Activated CD4-positive, alpha-beta T cell treated with anti-CD3 and anti-CD28 coated beads, Interleukin-10, Interleukin-2, amounts not matched to agents 100 ng/mL and 50 ng/mL, durations not matched to agents 16 hours and 8 hours (primary cell): ENCODE measurements around the gene SMIM24.

Experiments
- DNase-seq: peaks from one replicate; pipeline ENCODE4 v3.0.0-alpha.2; 2020

The SMIM24 gene

DNA sequence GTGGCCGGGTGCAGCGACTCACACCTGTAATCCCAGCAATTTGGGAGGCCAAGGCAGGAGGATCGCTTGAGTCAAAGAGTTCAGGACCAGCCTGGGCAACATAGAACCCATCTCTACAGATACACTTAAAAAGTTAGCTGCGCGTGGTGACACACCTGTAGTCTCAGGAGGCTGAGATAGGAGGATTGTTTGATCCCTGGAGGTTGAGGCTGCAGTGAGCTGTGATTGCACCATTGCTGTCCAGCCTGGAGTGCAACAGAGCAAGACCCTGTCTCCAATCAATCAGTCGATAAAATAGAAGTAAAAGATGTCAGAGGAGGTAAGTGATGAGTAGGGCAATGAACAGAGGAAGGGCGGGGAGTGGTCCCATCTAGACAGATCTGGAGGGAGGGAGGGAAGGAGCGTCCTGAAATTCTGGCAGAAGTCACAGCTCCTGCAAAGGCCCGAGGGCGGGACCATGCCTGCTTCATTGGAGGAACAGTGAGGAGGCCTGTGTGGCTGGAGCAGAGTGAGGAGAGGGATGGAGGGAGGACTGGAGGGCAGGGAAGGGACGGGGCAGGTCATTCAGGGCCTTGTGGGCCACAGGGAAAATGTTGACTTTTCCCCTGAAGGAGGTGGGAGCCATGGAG is 9.7 kb downstream of the SMIM24 start:
- no peak for DNase-seq

DNA sequence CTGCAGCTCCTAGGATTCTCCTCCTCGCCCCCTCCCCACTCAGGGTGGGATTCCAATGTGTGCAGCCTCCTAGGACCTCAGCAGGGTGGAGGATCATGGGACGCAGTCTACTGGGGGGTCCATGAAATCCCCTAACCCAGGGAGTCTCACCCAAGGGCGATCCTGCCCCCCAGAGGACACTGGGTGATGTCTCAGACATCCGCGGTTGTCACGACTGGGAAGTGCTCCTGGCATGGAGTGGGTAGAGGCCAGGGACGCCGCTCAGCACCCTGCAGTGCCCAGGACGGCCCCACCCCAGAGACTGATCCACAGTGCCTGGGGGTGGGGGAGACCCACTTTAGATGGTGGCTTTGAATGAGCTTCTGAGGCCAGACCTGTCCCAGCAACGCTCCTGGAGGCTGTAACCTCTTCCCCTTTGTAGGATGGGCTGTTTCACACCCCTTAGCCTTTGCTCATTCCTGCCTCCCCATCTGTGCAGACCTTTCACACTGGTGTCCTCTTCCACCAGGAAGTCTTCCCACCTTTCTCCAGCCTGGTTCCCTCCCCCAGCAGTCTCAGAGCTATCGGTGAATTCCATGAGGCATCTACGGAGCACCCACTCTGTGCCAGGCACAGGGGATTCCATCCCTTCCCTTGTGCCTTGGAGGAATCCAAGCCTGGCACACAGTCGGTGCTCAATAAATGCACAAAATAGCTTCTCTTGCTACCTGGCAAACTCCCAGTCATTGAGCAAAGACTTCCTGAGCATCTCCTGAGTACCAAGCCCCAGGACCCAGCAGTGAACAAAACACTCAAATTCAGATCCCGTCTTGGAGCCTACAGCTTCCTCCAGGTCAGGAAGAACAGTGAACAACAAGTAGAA is 10.5 kb downstream of the SMIM24 start:
- no peak for DNase-seq

DNA sequence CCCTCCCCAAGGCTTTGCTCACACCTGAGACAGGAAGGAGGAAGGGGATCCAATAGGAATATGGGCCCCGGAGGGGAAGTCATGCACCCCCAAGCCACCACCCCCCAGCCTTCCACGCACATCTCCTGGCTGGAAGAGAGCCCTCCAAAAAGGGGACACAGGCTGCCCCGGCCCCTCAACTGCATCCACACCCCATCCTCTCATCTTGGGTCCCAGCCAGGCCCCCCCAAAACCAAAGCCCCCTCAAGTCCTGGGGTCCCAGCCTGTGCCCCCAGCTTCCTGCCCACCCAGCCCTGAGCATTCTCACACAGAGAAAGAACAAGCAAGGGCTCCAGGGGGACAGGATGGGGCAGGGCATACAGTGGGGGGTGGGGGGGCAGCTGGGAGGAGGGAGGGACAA is 12.1 kb downstream of the SMIM24 start:
- no peak for DNase-seq

DNA sequence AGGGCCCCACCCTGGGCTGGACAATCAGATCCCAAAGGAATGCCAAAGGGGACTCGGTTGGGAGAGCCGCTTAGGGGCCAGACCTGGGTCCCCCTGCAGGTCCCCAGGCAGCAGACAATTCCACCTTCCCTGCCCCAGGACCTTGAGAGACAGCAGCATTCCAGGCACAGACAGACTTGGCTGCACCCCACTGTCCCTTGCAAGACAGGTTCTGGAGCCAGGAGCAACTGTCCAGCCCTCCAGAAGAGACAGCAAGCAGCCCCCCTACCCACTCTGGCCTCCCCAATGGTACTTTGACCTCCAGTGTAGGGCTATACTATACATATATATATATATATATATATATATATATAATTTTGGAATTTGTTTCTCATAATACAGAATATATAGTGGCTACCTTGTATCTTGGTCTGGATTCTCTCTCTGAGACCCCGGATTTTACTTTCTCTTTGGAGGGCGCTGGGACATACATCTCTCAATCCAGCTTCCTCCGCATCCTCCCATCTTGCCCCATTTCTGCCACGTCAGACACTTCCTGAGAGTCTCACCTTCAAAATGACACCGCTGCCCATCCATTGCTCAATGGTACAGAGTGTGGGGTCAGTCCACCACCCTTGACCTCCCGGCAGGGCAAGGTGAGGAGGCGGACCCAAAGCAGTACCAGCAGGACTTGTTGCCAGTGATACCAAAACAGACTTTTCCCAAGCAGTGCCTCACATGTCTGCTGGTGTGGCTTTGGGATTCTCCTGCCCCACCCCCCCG is 12.7 kb downstream of the SMIM24 start:
- no peak for DNase-seq

DNA sequence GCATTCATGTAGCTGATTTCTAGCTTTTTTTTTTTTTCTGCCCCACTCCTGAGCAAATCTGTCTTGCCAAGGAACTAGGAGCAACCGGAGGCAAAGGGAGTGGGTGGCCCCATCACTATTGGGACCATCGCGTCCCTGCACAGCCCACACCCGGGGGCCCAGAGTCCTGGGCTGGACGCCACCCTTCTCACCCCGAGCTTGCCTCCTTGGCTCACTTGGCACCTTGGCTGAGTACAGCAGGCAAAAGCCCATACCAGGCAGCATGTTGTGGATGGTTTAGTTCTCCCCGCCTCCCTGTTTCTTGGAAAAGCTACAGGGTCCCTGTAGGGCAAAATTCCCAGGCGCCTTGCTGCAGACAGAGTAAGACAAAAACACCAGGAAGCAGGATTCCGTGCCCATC is 13.7 kb downstream of the SMIM24 start:
- DNase-seq = no peak

DNA sequence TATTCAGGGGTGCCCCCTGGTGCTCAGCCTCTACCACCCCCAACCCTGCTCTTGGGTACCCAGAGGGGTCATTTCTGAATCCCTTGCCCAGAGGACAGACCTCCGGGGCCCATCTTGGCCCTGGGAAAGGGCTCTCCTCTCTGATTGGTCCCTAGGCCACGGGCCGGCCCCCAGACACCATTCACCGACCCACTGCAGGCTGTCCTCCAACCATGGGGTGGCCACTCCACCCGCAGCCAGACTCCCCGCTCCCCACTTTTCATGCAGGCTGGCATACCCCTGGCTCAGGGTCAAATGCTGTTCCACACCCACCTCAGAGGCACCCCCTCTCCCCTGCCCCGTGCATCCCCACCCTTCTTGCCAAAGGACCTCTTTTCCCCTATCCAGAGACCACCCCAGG is 14.8 kb downstream of the SMIM24 start:
- no peak for DNase-seq

DNA sequence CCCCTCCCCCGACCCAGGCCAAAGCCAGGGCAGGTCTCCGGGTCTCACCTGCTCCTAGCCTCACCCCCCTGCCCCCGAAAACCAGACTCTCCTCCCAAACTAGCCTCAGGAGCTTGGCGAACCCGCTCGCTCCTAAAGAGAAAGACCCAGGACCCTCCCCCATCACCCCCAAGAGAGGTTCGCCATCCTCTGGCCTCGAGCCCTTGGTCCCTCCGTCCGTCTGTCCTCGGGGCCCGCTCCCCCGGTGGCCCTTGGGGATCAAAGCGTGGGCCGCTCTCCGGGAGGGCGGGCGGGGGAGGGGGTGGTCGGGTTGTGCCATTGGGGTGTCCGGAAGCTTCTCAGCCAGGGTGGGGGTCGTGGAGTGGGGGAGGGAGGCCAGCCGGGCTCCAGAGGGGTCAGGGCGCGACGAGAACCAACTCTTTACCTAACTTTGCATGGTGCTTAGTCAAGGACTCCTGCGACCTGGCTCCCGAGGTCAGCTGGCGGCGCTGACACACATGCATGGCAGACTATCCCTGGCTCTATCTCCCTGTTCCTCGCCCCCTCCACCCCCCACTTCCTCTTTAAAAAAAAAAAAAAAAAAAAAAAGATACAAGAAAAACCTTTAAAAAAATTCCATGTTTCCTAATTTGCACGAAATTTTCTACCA is 15.6 kb downstream of the SMIM24 start:
- DNase-seq = no peak

DNA sequence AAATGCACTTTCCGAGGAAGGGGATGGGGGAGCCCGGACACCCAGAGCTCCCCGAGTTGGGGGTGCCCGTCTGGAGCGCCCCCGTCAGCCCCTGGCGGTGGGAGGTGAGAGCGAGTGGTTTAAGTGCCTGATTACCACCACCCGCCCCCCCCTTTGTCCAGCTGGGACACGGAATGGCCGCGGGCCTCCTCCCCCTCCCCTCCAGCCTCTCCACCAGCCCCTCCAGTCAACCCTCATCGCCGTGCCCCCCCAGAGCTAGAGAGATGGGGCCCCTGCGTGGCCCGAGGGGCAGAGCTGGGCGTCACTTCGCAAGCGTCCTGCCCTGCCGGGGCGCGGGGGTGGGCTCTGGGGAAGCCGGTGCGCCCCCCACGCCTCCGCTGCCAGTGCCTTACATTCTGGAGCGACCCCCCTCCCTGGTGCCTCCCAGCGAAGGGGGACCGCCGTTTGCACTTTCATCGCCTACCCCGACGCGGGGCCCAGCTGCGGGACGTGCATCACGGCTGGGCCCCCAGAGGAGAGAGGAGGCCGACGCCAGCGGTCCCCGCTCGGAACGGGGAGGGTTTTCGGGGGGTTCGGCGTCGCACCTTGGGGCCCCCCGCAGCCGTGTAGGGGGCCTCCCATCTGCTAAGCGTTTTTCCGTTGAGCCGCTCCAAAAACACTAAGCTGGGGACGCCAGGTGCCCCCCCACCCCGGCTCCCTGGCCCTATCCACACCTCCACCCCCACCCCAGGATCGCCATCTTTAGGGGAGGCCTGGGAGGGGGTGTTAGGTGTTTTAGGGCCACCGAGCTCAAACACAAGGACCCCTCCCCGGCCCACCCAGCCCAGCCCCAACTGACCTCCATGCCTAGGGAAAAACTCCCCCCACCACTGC is 16.4 kb downstream of the SMIM24 start:
- no peak for DNase-seq

DNA sequence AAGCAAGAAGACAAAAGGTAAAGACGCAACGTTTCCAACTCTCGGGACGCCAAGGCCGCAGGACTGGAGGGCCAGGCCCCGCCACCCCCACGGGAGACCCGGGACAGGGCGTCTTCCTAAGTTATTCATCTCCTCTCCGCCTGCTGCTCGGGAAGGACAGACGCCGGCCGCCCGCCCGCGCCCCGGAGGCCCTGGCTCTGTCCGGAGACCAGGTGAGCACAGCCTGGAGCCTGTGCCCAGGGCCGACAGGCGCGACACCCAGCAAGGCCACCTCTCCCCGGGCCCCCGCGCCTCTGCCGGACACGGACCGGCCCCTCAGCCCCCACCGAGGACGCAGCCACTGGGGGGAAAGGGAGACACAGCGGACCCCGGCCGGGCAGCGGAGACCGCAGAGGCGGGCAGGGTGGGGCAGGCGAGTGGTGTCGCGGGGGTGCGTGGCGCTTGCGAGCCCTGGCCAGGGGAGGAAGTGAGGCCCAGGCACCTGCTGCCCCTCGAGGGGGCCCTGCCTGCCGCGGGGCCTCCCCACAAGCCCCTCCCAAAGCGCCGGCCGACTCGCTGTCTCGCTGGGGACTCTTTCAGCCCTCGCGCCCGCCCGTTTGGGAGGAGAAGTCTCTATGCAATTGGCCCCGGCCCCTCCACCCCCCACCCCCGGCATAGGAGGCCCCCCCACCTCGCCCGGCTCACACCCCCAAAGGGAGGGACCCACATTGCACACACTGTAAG is 17.2 kb downstream of the SMIM24 start:
- no peak for DNase-seq

DNA sequence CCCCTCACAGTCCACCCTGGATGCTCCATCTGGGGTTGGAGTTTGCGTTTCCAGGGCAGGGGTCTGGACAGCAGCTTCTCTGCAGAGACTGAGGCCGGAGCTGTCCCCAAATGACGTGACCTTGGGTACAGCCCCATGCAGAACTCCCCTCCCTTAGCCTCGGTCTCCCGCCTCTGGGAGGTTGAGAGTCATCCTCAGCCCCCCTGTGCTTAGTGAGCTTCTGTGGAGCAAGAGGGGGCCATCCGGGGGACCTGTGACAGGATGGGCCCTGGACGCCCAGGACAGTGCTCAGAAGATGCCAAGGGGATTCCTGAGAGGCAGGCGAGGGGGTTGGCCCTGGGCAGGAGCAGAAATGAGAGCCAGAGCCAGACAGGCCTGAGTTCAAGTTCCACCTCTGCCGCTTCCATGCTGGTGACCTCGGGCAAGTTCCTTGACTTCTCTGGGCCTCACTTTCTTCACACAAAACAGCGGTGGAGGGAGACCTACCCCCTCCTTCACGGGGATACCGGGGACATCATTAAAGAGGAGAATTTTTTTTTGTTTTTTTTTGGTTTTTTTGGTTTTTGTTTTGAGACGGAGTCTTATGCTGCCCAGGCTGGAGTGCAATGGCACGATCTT is 20.3 kb downstream of the SMIM24 start:
- DNase-seq = no peak

DNA sequence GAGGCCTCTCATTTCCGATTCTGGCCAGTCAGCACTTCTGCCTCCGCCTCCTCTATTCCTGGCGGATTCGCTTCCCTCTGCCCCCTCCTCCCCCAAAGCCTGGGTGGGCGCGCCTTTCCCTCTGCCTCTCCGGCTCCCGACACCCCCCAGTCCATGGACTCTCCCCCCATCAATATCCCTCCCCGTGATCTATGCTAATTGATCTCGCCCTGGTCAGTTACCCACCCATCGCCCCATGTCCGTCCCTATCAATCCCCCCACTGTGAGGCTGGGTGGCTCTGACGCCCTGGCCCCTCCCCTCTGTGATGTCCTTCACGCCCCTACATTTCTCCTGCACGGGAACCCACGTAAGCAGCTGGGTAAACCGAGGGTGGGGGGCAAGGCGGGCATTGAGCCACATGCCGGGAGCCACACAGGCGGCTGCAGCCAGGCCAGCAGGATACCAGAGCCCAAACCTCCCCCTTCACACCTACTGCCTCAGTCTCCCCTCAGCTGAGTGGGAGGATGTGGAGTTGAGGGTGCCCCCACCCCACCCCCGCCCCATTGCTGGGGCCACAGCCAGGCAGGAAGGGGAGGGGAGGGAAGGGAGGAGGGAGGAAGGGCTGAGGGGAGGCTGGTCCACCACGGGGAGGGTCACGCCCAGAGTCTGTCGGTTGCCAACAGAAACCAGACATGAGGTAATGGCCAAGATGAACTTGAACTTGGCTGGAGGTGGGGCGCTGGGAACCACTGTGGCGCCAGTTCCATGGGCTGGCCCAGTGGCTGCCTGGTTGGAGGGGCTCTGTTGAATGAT is 21.0 kb downstream of the SMIM24 start:
- no peak for DNase-seq

DNA sequence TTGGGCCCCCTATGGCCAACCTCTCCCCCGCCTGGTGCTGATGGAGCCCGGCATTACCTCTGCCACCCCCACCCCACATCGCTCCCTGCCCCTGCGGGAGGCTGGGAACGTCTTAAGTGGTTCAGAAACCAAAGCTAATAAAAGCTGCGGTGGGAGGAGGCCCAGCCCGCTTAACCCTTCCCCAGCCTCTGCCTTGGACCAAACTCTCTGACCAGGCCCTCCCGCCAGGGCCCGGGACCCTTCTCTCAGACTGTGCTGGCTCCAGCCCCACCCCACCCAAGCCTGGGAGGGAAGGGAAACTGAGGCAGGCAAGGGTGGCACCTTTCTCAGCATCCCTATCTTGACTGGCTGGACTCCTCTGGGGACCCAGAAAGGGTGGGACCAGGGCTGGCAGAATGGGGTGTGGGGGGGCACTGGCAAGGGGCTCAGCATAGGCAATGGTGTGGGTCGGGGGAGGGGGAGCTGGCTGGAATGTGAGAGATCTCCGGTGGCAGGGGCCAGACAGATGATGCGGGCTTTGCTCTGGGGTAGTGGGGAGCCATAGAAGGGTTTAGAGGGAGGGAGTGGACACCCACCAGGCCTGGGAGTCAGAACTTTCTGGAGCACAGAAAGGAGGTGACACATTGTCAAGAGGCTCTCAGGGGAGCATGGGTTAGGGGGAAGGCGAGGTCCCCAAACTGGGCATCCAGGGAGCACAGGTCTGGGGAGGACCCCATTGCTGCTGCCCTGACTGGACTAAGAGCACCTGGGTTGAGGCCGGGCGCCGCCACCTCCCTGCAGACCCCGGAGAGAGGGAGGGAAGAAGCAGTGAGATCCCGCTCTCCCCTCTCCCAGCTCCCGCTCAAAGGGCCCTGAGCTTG is 21.9 kb downstream of the SMIM24 start:
- no peak for DNase-seq

DNA sequence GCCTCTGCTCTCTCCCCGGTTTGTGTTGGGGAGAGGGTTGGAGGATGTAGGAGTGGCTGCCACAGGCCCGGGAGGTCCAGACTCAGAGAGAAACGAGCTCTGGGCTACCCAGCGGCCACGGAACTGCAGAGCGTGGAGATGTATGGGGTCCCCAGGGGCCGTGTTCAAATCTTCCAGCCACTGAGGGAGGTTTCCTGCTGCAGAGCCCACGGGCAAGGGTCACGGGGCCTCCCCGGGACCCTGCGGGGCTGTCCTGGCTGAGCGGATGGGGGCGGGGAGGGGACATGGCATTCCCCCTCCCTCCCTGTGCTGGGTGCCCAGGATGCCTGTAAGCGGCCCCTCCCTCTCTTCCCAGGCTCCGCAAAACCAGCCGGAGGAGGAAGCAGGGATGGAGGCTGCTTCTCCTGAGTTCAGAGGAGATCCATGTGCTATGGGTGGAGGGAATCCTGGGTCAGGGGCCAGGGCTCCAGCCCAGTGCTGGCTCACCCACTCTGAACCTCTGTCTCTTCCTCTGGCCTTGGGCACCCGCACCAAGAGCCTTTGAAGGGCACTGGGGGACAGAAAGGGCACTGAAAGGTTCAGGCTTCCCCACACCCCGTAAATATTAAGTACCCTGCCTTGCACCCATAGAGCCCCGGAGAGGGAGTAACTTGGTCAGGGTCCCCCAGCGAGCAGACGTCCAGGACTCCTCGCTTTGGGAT is 22.6 kb downstream of the SMIM24 start:
- DNase-seq = no peak

DNA sequence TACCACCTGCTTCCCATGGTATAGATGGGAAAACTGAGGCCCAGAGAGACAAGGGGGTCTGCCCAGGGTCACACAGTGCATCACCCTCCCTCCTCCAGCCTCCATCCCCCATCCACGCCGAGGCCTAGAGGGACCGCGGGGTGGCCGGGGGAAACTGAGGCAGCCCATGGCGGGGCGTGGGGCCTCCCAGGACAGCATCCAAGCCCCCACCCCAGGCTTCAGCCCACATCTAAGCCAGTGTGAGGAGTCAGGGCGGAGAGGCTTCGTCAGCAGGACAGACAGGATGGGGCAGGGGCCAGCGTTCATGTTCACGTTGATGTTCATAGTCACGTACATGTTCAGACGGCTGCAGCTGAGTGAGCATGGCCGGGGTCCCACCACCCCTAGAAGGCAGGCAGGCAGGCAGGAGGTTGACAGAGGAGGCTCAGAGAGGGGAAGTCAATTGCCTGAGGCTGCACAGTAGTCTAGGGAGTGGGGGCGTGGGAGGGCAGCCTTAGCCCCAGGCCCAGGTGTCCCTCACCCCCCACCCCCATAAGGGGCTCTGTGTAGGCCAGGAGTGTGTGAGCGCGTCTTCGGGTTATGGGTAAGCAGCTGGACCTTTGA is 23.3 kb downstream of the SMIM24 start:
- DNase-seq = no peak

DNA sequence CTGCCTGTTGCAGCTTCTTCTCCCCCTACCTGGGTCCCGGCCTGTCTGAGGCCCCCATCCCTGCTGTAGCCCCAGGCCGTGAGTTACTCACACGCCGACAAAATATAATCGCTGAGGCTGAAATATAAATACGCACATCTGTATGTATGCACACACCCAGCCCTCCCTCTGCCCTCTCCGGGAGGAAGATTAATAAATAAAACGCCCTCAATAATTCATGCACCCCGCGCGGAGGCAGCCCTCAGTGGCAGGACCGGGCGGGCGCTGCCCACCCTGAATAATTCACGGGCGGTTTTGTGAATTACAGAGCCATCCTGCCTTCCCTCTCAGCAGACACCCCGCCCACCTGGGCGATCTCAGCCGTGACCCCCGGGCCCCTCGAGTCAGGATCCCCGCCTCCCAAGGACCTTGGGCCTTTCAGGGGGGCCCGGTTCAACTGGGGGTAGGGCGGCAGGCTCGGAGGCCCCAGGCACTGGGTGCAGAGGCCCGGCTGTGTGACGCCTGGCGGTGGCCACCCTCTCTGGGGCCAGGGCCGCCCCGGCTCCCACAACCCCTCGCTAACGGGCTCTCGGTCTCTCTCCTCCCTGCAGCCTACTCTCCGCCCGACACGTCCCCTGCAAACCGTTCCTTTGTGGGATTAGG is 24.2 kb downstream of the SMIM24 start:
- DNase-seq = no peak

DNA sequence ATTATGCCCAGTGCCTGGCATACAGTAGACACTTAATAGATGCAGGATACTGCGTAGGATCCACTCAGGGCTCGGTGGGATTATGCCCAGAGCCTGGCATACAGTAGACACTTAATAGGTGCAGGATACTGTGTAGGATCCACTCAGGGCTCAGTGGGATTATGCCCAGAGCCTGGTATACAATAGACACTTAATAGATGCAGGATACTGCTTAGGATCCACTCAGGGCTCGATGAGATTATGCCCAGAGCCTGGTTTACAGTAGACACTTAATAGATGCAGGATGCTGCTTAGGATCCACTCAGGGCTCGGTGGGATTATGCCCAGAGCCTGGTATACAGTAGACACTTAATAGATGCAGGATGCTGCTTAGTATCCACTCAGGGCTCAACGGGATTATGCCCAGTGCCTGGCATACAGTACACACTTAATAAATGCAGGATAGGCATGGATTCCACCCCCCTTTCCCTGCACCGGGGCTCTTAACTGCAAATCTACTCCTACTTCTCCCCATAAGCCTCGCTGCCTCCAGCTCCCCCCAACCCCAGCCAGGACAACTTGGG is 24.9 kb downstream of the SMIM24 start:
- DNase-seq = no peak

DNA sequence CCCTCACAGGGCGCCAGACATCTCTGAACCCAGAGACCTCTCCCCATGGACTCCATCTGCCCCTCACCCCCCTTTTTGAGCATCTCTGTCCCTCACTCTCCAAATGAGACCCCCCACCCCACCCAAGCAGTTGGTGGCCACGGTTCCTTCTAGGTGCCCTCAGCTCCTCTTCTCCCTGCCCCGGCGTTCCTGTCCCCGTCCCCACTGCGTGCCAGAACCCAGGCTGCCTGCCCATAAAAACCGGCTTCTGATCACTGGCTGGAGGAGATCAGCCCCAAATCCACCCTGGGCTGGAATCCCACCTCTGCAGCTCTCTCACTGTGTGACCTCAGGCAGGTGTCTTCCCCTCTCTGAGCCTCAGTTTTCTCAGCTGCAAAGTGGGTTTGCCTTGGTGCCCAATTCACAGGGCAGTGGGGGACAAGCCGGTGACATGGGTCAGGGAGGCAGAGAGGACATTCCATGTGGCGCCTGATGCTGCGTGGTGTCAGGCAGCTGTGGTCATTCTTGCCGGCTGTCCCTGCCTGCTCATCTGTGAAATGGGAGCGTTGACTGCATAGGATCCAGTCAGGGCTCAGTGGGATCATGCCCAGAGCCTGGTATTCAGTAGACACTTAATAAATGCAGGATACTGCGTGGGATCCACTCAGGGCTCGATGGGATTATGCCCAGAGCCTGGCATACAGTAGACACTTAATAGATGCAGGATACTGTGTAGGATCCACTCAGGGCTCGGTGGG is 25.5 kb downstream of the SMIM24 start:
- DNase-seq = no peak
